ENCODE measurements around the gene LZIC.

LZIC gene

DNA sequence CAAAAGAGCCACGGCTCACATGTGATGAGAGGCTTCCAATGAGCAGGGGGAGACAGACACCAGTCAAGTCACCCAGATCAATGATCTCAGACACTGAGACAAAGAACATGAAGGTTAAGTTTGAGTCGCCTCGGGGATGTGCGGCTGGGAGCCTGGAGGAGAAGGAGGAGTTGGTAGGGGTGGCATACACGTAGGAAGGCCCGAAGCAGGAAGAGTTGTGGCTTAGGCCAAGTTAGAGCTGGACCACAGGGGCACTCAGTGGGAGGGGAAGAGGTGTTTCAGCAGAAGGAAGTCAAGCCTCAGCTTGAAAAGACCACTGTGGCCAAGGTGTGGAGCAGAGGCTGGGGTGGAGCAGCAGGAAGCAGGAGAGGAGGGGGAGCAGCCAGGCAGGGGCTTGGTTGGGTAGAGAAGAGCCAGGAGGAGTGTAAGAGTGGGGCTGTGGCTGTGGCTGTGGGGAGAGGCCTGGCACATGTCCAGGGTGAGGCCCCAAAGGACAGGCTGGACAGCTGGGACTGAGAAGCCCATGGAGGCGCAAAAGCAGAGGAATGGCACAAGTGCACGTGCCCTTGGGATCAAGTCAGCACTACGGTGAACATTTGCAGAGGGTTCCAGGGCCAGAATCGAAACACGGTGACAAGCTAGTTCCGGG is 60.8 kb downstream of the LZIC start:
- DNase-seq: peak in 1 of 2 donors; percentile 33
- H3K27ac Mint-ChIP-seq: peak overlapping the region; percentile 63 to 76
- peak overlapping the region; percentile 31 to 38 for H3K4me3 Mint-ChIP-seq
- no peaks in the 10 kb centered on the region for H3K9me3 Mint-ChIP-seq
- H3K4me1 Mint-ChIP-seq: peaks cover 36% of the 10 kb centered on the region
- peak; percentile 74 for ATAC-seq
- no peaks in the 10 kb centered on the region for H3K27me3 Mint-ChIP-seq

DNA sequence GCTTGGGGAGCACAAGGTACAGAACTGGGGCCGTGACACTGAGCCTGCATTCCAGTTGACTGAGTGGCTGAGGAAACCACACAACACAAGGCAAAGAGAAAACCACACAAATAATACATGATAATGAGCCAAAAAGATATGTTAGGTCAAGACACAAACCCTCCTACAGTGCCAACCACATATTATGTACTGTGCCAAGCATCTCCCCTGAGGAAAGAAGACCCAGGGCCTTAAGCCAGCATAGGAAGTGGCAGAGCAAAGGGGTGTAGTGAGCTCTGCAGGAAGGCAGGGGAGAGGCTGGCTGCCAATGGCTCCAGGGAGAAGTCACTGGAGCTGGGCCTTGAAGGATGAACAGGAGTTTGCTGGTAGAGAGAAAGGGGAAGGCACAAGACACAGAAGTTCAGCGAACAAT is 61.3 kb downstream of the LZIC start:
- ATAC-seq (peak; percentile 19), DNase-seq (no peak)
- H3K4me3 Mint-ChIP-seq: no peak overlapping the region
- peaks cover 36% of the 10 kb centered on the region for H3K4me1 Mint-ChIP-seq
- H3K27ac Mint-ChIP-seq: peak overlapping the region; percentile 22 to 76
- no peaks in the 10 kb centered on the region for H3K27me3 Mint-ChIP-seq
- no peaks in the 10 kb centered on the region for H3K9me3 Mint-ChIP-seq
